ENCODE results near the gene NFKB2.

Gene NFKB2

GRCh38 chr10:102407425-102408130 is 12.1 kb downstream of the NFKB2 start:
- Mint-ChIP-seq H3K27ac (no peak overlapping the region), H3K4me1 (peaks cover 32% of the 10 kb centered on the region), H3K4me3 (peak overlapping the region; percentile 57), H3K27me3 (peaks cover 53% of the 10 kb centered on the region), H3K36me3 (peaks cover 4% of the 10 kb centered on the region), H3K9me3 (no peaks in the 10 kb centered on the region)
- no peak for DNase-seq
- CTCF ChIA-PET: interaction anchor here (1.0 to 1.3 kb wide), 2 partner anchors 8 to 175 kb away, joined by 4 to 5 read pairs; no protein-coding TSS in a partner anchor

DNA sequence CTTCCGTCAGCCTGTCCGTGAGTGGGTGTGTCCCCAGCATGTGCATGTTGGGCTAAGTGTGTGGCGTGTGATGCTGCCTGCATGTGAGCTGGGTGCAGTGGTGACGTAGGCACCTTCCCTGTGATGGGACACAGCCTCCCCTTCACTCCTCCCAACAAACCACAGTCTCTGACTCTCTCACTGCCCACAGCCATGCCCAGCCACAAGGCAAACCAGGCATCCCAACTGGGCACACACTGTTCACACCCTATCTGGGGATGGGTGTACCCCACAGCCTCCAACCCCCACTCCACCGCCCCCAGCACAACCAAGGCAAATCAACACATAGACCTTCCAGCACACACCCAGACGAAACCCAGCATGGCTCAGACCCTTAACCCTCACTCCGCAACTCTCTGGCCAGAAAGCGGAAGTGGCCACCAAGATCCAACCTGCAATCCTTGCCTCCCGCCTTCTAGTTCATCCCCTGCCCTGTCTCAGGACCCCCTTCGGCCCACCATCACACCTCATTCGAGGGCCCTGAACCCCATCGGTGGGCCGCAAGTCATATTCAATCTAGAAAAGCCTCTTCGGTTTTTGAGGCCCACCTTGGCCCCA is 12.7 kb downstream of the NFKB2 start:
- Mint-ChIP-seq H3K4me1 (peaks cover 39% of the 10 kb centered on the region), H3K9me3 (no peaks in the 10 kb centered on the region), H3K27me3 (peaks cover 60% of the 10 kb centered on the region), H3K4me3 (peak overlapping the region; percentile 57), H3K36me3 (peaks cover 4% of the 10 kb centered on the region), H3K27ac (no peak overlapping the region)
- CTCF ChIA-PET: interaction anchor here (1.0 kb wide), 1 partner anchor 9 kb away, joined by 5 read pairs; no protein-coding TSS in a partner anchor
- no peak for DNase-seq

DNA sequence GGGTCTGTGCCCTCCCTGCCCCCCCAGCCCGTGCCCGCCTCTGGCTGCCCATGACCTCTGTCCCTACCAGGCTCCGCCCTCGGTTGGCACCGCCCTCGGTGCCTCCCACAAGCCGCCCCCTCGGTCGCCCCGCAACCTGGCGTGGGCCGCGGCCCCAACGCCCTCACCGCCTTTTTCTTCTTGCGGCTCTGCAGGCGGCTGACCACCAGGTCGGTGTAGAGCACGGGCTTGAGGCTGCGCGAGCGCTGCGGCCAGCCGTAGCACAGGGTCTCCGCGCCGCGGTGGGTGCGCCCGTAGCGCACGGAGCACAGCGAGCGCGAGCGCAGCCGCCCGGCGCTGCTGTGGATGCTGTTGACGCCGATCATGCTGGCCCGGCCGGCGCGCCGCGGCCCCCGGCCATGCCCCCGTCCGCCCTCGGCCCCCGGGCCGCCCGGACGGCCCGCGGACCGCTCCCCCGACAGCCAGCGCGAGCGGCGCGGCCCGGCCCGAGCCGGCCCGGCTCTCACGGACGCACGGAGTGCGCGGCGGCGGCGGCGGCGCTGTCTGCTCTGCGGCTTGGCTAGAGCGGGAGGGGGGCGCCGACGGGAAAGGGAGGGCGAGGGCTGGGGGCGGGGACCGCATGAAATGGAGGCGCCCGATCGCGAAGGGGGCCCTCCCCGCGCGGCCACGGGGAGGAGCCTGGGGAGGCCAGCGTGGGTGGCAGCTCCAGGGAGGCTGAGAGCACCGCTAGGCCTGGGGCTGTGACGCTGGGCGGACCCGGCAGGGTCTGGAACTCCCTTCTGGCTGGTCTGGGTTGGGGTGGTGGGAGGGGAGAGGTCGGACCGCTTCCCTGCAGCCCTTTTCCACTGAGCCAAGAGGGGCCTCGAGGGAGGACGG is 13.5 kb downstream of the NFKB2 start:
- Mint-ChIP-seq H3K27me3 (peaks cover 67% of the 10 kb centered on the region), H3K4me1 (peaks cover 38% of the 10 kb centered on the region), H3K4me3 (peak overlapping the region; percentile 57), H3K27ac (no peak overlapping the region), H3K9me3 (no peaks in the 10 kb centered on the region), H3K36me3 (no peaks in the 10 kb centered on the region)
- peak; percentile 70 for DNase-seq
- CTCF ChIA-PET: interaction anchor here (1.0 to 1.7 kb wide), 7 partner anchors 9 to 71 kb away, joined by 3 to 14 read pairs (median 5); partner anchors contain the start of gene FBXL15

DNA sequence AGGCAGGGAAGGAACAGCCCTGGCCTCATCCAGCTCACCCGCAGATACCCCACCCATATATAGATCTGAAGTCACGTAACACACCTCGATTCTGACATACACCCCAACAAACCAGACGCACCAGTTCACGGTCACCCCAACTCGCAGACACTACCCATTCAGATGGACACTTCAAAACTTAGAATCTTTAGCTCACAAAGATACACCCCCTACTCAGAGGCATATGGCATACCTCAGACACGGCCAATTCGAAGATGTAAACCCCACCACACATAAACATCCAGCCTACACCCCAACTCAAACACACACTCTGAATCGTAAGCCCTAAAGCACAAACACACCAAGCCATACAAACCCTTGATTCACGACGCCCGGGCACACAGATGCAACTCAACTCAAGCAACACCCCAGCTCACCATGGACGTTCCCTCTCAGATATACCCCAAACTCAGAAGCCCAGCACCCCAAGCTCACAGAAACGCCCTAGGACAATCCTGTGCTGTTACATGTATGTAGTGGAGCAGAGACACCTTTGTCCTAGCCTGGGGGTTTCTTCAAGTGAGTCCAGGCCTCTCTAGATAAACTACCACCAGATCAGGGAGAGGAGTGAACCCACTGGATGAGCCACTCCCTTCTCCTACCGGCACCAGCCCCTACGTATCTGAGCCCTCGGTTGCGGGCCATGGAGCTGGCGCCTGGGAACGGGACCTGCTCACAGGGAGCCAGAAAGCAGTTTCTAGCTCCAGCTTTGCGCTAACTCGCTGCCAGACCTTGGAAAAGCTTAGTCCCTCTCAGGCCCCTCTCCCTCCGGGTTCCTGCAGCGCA is 14.3 kb downstream of the NFKB2 start:
- peaks cover 76% of the 10 kb centered on the region for H3K27me3 Mint-ChIP-seq
- peaks cover 38% of the 10 kb centered on the region for H3K4me1 Mint-ChIP-seq
- no peak for DNase-seq
- H3K36me3 Mint-ChIP-seq: no peaks in the 10 kb centered on the region
- H3K27ac Mint-ChIP-seq: no peak overlapping the region
- CTCF ChIA-PET: interaction anchor here (1.0 to 2.3 kb wide), 8 partner anchors 10 to 180 kb away, joined by 3 to 14 read pairs (median 6); partner anchors contain the start of gene FBXL15
- no peaks in the 10 kb centered on the region for H3K9me3 Mint-ChIP-seq
- peak overlapping the region; percentile 42 for H3K4me3 Mint-ChIP-seq

- Mint-ChIP-seq H3K4me1 (peaks cover 38% of the 10 kb centered on the region), H3K36me3 (no peaks in the 10 kb centered on the region), H3K9me3 (no peaks in the 10 kb centered on the region), H3K27me3 (peaks cover 81% of the 10 kb centered on the region), H3K27ac (no peak overlapping the region), H3K4me3 (peak overlapping the region; percentile 59)
- peak; percentile 69 for DNase-seq
- CTCF ChIA-PET: interaction anchor here (1.4 to 2.3 kb wide), 4 partner anchors 11 to 180 kb away, joined by 5 to 14 read pairs (median 8); no protein-coding TSS in a partner anchor
Measured at GRCh38 chr10:102410429-102411073, 15.0 kb downstream of the NFKB2 start.

DNA sequence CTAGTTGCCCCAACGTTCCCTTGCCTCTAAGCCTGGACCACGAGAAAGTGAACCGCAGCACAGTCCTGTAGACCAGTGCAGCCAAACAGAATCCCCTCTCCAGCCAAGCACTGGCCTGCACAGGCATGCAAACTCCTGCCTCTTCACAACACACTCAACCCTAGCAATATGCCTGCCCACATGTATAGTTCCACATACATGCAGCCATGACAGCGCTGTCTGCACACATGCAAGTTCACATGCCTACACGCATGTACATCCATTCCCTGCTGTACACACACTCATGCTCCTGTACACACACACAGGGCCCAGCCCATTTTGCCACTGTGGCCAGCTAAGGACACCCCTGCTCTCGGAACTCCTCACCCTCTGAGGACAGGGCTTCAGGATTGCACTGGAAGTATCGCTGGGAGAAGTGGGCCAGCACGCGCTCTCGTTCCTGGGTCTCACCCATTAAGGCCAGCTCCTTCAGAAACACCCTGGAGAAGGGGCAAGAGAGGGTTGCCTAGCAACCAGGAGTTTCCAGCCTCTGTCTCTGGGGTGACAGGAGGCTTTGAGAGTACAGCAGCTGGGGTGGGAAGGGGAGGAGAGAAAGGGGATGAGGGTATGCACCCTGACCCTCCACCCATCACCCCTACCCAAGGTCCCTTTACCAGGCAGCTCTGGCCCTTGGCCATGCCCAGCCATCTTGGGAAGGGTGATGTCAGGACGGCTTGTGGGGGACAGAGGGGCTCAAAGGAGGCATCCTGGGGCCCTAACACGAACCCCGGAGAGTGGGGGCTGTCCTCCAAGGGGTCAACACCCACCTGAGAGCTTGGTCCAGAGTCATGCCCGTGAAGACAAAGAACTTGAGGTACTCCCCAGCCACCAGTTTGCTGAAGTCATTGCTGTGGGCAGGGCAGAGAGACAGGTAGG is 16.1 kb downstream of the NFKB2 start:
- Mint-ChIP-seq H3K27me3 (peaks cover 91% of the 10 kb centered on the region), H3K36me3 (no peaks in the 10 kb centered on the region), H3K4me3 (peak overlapping the region; percentile 59), H3K4me1 (peaks cover 36% of the 10 kb centered on the region), H3K27ac (no peak overlapping the region), H3K9me3 (no peaks in the 10 kb centered on the region)
- DNase-seq: no peak
- CTCF ChIA-PET: interaction anchor here (0.7 to 3.0 kb wide), 5 partner anchors 11 to 181 kb away, joined by 3 to 11 read pairs (median 7); no protein-coding TSS in a partner anchor

GRCh38 chr10:102412293-102412692 is 16.8 kb downstream of the NFKB2 start:
- H3K4me3 Mint-ChIP-seq: no peak overlapping the region
- no peaks in the 10 kb centered on the region for H3K36me3 Mint-ChIP-seq
- CTCF ChIA-PET: interaction anchor here (0.7 to 3.0 kb wide), 5 partner anchors 11 to 182 kb away, joined by 3 to 11 read pairs (median 7); no protein-coding TSS in a partner anchor
- DNase-seq: no peak
- H3K9me3 Mint-ChIP-seq: no peaks in the 10 kb centered on the region
- H3K27me3 Mint-ChIP-seq: peaks cover 93% of the 10 kb centered on the region
- H3K27ac Mint-ChIP-seq: no peak overlapping the region
- peaks cover 36% of the 10 kb centered on the region for H3K4me1 Mint-ChIP-seq

DNA sequence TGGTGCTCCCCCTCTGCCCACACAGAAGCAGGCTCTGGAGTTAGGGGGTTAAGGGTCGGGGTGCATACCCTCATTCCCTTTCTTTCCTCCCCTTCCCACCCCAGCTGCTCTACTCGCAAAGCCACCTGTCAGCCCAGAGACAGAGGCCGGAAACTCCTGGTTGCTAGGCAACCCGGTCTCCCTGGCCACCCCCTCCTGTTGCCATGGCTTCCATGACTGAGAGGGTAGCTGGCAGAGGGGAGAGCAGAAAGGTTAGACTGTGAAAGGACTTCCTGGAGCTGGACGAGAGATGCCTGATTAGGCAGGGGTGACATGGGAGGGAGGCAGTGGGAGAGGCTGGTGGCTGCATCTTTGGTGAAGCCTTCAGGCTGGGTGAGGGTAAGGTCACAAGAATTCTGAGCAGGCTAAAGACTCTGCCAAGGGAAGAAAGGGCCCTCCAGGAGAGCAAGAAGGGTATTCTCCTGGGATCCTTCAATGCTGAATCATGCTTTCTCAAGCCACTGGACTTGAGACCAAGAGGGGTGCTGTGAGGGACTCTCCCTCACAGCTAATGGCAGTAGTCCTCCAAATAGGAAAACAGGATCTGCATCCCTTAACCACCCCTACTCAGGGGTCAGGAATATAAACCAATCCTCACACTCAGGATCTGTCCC is 17.7 kb downstream of the NFKB2 start:
- H3K27me3 Mint-ChIP-seq: peaks cover 94% of the 10 kb centered on the region
- H3K9me3 Mint-ChIP-seq: no peaks in the 10 kb centered on the region
- H3K36me3 Mint-ChIP-seq: no peaks in the 10 kb centered on the region
- CTCF ChIA-PET: interaction anchor here (0.5 to 3.0 kb wide), 8 partner anchors 9 to 483 kb away, joined by 3 to 11 read pairs (median 4); no protein-coding TSS in a partner anchor
- H3K27ac Mint-ChIP-seq: no peak overlapping the region
- peak; percentile 68 for DNase-seq
- H3K4me3 Mint-ChIP-seq: no peak overlapping the region
- peaks cover 34% of the 10 kb centered on the region for H3K4me1 Mint-ChIP-seq

GRCh38 chr10:102413806-102414561 is 18.5 kb downstream of the NFKB2 start:
- no peak overlapping the region for H3K4me3 Mint-ChIP-seq
- peaks cover 33% of the 10 kb centered on the region for H3K4me1 Mint-ChIP-seq
- CTCF ChIA-PET: interaction anchor here (0.9 to 3.0 kb wide), 7 partner anchors 8 to 184 kb away, joined by 3 to 11 read pairs (median 5); no protein-coding TSS in a partner anchor
- no peak for DNase-seq
- no peak overlapping the region for H3K27ac Mint-ChIP-seq
- no peaks in the 10 kb centered on the region for H3K9me3 Mint-ChIP-seq
- H3K27me3 Mint-ChIP-seq: peaks cover 95% of the 10 kb centered on the region
- H3K36me3 Mint-ChIP-seq: no peaks in the 10 kb centered on the region

GRCh38 chr10:102414749-102415148 is 19.2 kb downstream of the NFKB2 start:
- H3K4me1 Mint-ChIP-seq: peaks cover 36% of the 10 kb centered on the region
- no peak overlapping the region for H3K27ac Mint-ChIP-seq
- peaks cover 96% of the 10 kb centered on the region for H3K27me3 Mint-ChIP-seq
- no peaks in the 10 kb centered on the region for H3K36me3 Mint-ChIP-seq
- no peak for DNase-seq
- no peak overlapping the region for H3K4me3 Mint-ChIP-seq
- H3K9me3 Mint-ChIP-seq: no peaks in the 10 kb centered on the region
- CTCF ChIA-PET: interaction anchor here (1.0 to 1.6 kb wide), 2 partner anchors 15 to 16 kb away, joined by 4 to 5 read pairs; no protein-coding TSS in a partner anchor

- Mint-ChIP-seq H3K27me3 (peaks cover 92% of the 10 kb centered on the region), H3K36me3 (peaks cover 1% of the 10 kb centered on the region), H3K4me3 (no peak overlapping the region), H3K9me3 (no peaks in the 10 kb centered on the region), H3K4me1 (peaks cover 37% of the 10 kb centered on the region), H3K27ac (no peak overlapping the region)
- no peak for DNase-seq
- CTCF ChIA-PET: interaction anchor here (1.0 to 1.6 kb wide), 2 partner anchors 17 to 167 kb away, joined by 3 to 5 read pairs; no protein-coding TSS in a partner anchor
Measured at GRCh38 chr10:102416283-102416682, 20.8 kb downstream of the NFKB2 start.
